ENCODE results near the gene MGLL. TPM values are rescaled to one million over a fixed set of nuclear protein-coding genes. Genes with fewer than 3 reads are reported as not detected.

Gene MGLL
- total and polyA plus RNA-seq, 8 donors, result 10.5 to 118 (median 37.9) TPM

GRCh38 chr3:127711021-127711695 lies 111.2 kb downstream of the MGLL start:
- intact Hi-C loops (cut with DNase I; ENCODE audit: low total_unique reads), result no loop called here
- no peak for TF ChIP-seq POLR2A (IDR thresholded peaks at IDR 0.05)
- no peak for TF ChIP-seq EP300 (IDR thresholded peaks at IDR 0.05)
- TF ChIP-seq, protein P1, sequence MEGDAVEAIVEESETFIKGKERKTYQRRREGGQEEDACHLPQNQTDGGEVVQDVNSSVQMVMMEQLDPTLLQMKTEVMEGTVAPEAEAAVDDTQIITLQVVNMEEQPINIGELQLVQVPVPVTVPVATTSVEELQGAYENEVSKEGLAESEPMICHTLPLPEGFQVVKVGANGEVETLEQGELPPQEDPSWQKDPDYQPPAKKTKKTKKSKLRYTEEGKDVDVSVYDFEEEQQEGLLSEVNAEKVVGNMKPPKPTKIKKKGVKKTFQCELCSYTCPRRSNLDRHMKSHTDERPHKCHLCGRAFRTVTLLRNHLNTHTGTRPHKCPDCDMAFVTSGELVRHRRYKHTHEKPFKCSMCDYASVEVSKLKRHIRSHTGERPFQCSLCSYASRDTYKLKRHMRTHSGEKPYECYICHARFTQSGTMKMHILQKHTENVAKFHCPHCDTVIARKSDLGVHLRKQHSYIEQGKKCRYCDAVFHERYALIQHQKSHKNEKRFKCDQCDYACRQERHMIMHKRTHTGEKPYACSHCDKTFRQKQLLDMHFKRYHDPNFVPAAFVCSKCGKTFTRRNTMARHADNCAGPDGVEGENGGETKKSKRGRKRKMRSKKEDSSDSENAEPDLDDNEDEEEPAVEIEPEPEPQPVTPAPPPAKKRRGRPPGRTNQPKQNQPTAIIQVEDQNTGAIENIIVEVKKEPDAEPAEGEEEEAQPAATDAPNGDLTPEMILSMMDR (IDR thresholded peaks at IDR 0.05), result no peak
- no peak for TF ChIP-seq POLR2AphosphoS5 (IDR thresholded peaks at IDR 0.05)
- H3K9me3 ChIP-seq, result no peaks in the 10 kb centered on the region
- WGBS, 5 donors, result 79 to 88% (median 85%) methylated on average over 14 of the region's 14 CpGs
- no peak overlapping the region for H3K4me3 ChIP-seq
- H3K4me1 ChIP-seq, result peaks cover 0 to 38% (median 14%) of the 10 kb centered on the region in 4 donors
- H3K27me3 ChIP-seq, result no peaks in the 10 kb centered on the region
- peaks cover 0 to 9% (median 4%) of the 10 kb centered on the region in 4 donors for H3K36me3 ChIP-seq
- DNase-seq, result no peak
- H3K27ac ChIP-seq, result peak overlapping the region in 1 of 5 donors; percentile 7

DNA sequence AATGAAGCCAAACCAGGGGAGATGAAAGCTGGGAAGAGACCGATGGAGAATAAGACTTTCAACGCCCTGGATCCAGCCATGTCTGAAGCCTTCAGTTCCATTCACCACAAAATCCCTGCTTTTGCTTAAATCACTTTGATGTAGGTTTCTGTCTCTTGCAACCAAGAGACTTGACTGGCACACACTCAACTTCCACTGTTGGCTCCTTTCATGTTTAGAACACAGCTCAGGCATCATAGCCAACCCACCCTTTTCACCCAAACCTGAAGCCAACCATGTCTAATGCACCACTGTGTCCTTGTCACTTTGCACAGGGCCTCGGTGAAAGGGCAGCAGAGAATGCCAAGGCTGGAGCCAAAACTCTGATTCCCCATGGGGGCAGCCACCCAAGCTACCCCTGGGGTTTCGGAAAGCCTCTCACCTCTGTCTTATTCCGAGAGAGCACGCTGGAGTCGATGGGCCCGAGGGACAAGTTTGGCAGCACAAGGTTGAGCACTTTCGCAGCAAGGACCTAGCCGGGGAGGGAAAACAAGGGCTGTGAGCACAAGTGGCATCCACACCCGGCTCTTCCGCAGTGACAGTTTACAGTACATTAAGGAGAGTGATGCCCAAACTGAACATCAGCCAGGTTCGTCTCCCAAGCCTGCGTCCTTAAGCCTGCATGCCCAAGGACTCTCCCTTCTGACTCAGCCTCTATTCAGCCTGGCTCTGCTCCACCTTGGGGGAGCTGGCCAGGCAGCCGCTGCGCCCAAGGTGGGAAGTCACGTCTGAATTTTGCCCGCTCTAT lies 112.0 kb downstream of the MGLL start:
- Histone ChIP-seq H3K27me3 (no peaks in the 10 kb centered on the region), H3K27ac (peak overlapping the region in 1 of 5 donors; percentile 7), H3K4me1 (peaks cover 0 to 38% (median 14%) of the 10 kb centered on the region in 4 donors), H3K9me3 (no peaks in the 10 kb centered on the region), H3K36me3 (peaks cover 0 to 10% (median 3%) of the 10 kb centered on the region in 4 donors), H3K4me3 (no peak overlapping the region)
- intact Hi-C loops (cut with DNase I; ENCODE audit: low total_unique reads), result no loop called here
- DNase-seq, result no peak
- TF ChIP-seq, protein P1 (IDR thresholded peaks at IDR 0.05), result no peak
- TF ChIP-seq POLR2AphosphoS5 (IDR thresholded peaks at IDR 0.05), result no peak
- 78 to 92% (median 91%) methylated on average over 10 to 18 of the region's 18 CpGs for WGBS, 5 donors

- H3K36me3 ChIP-seq, result peaks cover 0 to 13% (median 5%) of the 10 kb centered on the region in 4 donors
Measured at GRCh38 chr3:127709320-127710060, 112.8 kb downstream of the MGLL start.

DNA sequence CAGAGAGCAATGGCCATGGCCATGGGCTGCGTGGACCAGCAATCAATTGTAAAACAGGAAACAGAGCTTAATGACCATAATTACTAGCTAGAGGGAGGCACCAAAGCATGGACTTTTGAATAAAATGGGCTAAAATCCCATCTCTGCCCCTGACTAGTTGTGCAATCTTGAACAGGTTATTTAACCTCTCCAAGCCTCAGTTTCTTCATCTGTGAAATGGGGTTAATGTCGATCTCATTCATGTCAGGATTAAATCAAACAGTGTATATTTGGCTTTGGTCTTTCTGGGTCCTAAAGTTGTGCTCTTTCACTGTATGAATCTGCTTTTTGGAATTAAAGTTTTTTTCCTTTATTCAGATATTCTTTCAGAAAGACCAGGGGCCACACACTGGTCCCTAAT lies 113.5 kb downstream of the MGLL start:
- Histone ChIP-seq H3K9me3 (no peaks in the 10 kb centered on the region), H3K4me1 (peaks cover 0 to 28% (median 14%) of the 10 kb centered on the region in 4 donors), H3K27ac (peak overlapping the region in 2 of 5 donors; percentile 8 to 56), H3K4me3 (no peak overlapping the region), H3K27me3 (no peaks in the 10 kb centered on the region), H3K36me3 (peaks cover 0 to 10% (median 4%) of the 10 kb centered on the region in 4 donors)
- no peak for DNase-seq
- intact Hi-C loops (cut with DNase I; ENCODE audit: low total_unique reads), result no loop called here
- TF ChIP-seq, protein P1 (IDR thresholded peaks at IDR 0.05), result no peak
- no peak for TF ChIP-seq POLR2AphosphoS5 (IDR thresholded peaks at IDR 0.05)
- WGBS, 5 donors, result 65 to 90% (median 83%) methylated on average over 2 of the region's 2 CpGs

More at GRCh38 chr3:127709320-127710060, 112.8 kb downstream of the MGLL start:
- Histone ChIP-seq H3K4me1 (peaks cover 0 to 35% (median 14%) of the 10 kb centered on the region in 4 donors), H3K4me3 (no peak overlapping the region), H3K27ac (peak overlapping the region in 2 of 5 donors; percentile 8 to 30), H3K9me3 (no peaks in the 10 kb centered on the region), H3K27me3 (no peaks in the 10 kb centered on the region)
- WGBS, 5 donors, result 52 to 78% (median 68%) methylated on average over 3 of the region's 3 CpGs
- DNase-seq, result no peak
- no peak for TF ChIP-seq POLR2A (IDR thresholded peaks at IDR 0.05)
- TF ChIP-seq, protein P1 (IDR thresholded peaks at IDR 0.05), result no peak
- intact Hi-C loops (cut with DNase I; ENCODE audit: low total_unique reads), result no loop called here
